ENCODE measurements around the gene CNTN6. TPM values are rescaled to one million over a fixed set of nuclear protein-coding genes. Genes with fewer than 3 reads are reported as not detected.

CNTN6 gene
- total RNA-seq, 1 experiment from 2014 or later, result not detected

- TF ChIP-seq TCF7L2 (IDR thresholded peaks at IDR 0.05; ENCODE audit: low read depth, low read length) (no peak), SIN3A (IDR thresholded peaks at IDR 0.05; ENCODE audit: borderline replicate concordance, insufficient read depth, low read depth, low read length) (no peak), POLR2AphosphoS5 (IDR thresholded peaks at IDR 0.05; ENCODE audit: low read depth, low read length) (no peak), CTCF (IDR thresholded peaks at IDR 0.05) (no peak)
- ATAC-seq, result no peak
- in situ Hi-C loops (cut with HindIII; ENCODE audit: low pct_unique_long_range_greater_than_20kb, low sequenced_read_pairs), result no loop called here
- no peak overlapping the region for H3K4me3 ChIP-seq (ENCODE audit: low read depth in 2 of 2, low read length in 2 of 2)
- no peaks in the 10 kb centered on the region for H3K4me1 ChIP-seq (ENCODE audit: control insufficient read depth, insufficient read depth, low read length)
- no peak for DNase-seq (ENCODE audit: low read depth, low spot score)
- intact Hi-C loops (cut with micrococcal nuclease; ENCODE audit: unreplicated experiment), result no loop called here
- no TSS peak for BruUV-seq (replicated peaks)
- CTCF ChIA-PET, result no interaction called here
- POLR2A ChIA-PET, result no interaction called here
- no peaks in the 10 kb centered on the region for H3K36me3 ChIP-seq (ENCODE audit: control insufficient read depth, insufficient read depth, low read length)
- H3K27ac ChIP-seq (ENCODE audit: low read length), result no peak overlapping the region
- no peaks in the 10 kb centered on the region for H3K27me3 ChIP-seq (ENCODE audit: control insufficient read depth, insufficient read depth, low read length)
- H3K9me3 ChIP-seq (ENCODE audit: control insufficient read depth, insufficient read depth, low read depth, low read length), result no peaks in the 10 kb centered on the region
Measured at GRCh38 chr3:1330107-1330506, 237.3 kb downstream of the CNTN6 start.

GRCh38 chr3:1346386-1346785 is 253.6 kb downstream of the CNTN6 start:
- ChIA-PET CTCF (no interaction called here), POLR2A (no interaction called here)
- no peaks in the 10 kb centered on the region for H3K4me1 ChIP-seq (ENCODE audit: control insufficient read depth, insufficient read depth, low read length)
- in situ Hi-C loops (cut with HindIII; ENCODE audit: low pct_unique_long_range_greater_than_20kb, low sequenced_read_pairs), result no loop called here
- H3K27ac ChIP-seq (ENCODE audit: low read length), result no peak overlapping the region
- H3K27me3 ChIP-seq (ENCODE audit: control insufficient read depth, insufficient read depth, low read length), result no peaks in the 10 kb centered on the region
- TF ChIP-seq REST (IDR thresholded peaks at IDR 0.05; ENCODE audit: insufficient read depth in 1 of 2, low read depth in 2 of 2, low read length in 1 of 2) (no peak), TCF7L2 (IDR thresholded peaks at IDR 0.05; ENCODE audit: low read depth, low read length) (no peak), SIN3A (IDR thresholded peaks at IDR 0.05; ENCODE audit: borderline replicate concordance, insufficient read depth, low read depth, low read length) (no peak), POLR2AphosphoS5 (IDR thresholded peaks at IDR 0.05; ENCODE audit: low read depth, low read length) (no peak), CTCF (IDR thresholded peaks at IDR 0.05) (no peak)
- intact Hi-C loops (cut with micrococcal nuclease; ENCODE audit: unreplicated experiment), result no loop called here
- ATAC-seq (no peak), DNase-seq (ENCODE audit: low read depth, low spot score) (no peak)
- no peaks in the 10 kb centered on the region for H3K36me3 ChIP-seq (ENCODE audit: control insufficient read depth, insufficient read depth, low read length)
- no TSS peak for BruUV-seq (replicated peaks)
- no peak overlapping the region for H3K4me3 ChIP-seq (ENCODE audit: low read depth in 2 of 2, low read length in 2 of 2)
- H3K9me3 ChIP-seq (ENCODE audit: control insufficient read depth, insufficient read depth, low read depth, low read length), result no peaks in the 10 kb centered on the region

Data from Panc1 (cell line).